Measurements from ENCODE around the gene ASTL. TPM values are rescaled to one million over a fixed set of nuclear protein-coding genes. Genes with fewer than 3 reads are reported as not detected.

ASTL gene
- total and polyA plus RNA-seq, 9 of the 15 experiments (the other 6 are each of a cell fraction or from before 2014, with no cell fraction given), result not detected

- in situ Hi-C loops (cut with MboI), result loop anchor here (10.0 kb wide), 1 partner anchor 69 kb away; no protein-coding TSS in a partner anchor
- H3K27me3 ChIP-seq (ENCODE audit: control insufficient read depth in 2 of 2, insufficient read depth in 2 of 2, low read length in 2 of 2), result peaks cover 4 to 42% of the 10 kb centered on the region in 2 experiments; a peak in 3 of 5 replicates
- no peak for FAIRE-seq
- no peak for TF ChIP-seq BDP1 (IDR thresholded peaks at IDR 0.05; ENCODE audit: insufficient read depth, insufficient read length)
- TF ChIP-seq CBX1 (IDR thresholded peaks at IDR 0.05; ENCODE audit: low read depth), result no peak
- no peak for TF ChIP-seq ATF1 (CRISPR knock-in tag; IDR thresholded peaks at IDR 0.05)
- no peak for TF ChIP-seq ATF1 (tag; IDR thresholded peaks at IDR 0.05)
- no peak for TF ChIP-seq CSDE1 (IDR thresholded peaks at IDR 0.05)
- TF ChIP-seq ETV5 (CRISPR knock-in tag; IDR thresholded peaks at IDR 0.05; ENCODE audit: low read depth), result no peak
- no peaks in the 10 kb centered on the region for H3K9me1 ChIP-seq (ENCODE audit: control insufficient read depth, insufficient read depth, low read length)
- H2AFZ ChIP-seq (ENCODE audit: low read depth, low read length), result no peak overlapping the region
- POLR2A ChIA-PET, result no interaction called here
- no peak overlapping the region for H3K27ac ChIP-seq (ENCODE audit: extremely low read depth, low read depth, low read length)
- H3K4me1 ChIP-seq (replicated peaks in 1 of 2; ENCODE audit: control insufficient read depth in 2 of 2, insufficient read depth in 2 of 2, low read length in 2 of 2), result no peaks in the 10 kb centered on the region
- intact Hi-C loops (cut with micrococcal nuclease), result no loop called here
- no peak overlapping the region for H3K9ac ChIP-seq (ENCODE audit: insufficient read depth in 1 of 2, low read depth in 2 of 2, low read length in 2 of 2)
- no peak overlapping the region for H3K4me2 ChIP-seq (ENCODE audit: insufficient read depth, low read length)
- no peak; the same call in 2 of the 3 replicates for ATAC-seq
- 3% methylated on average over 6 of the region's 6 CpGs for WGBS (ENCODE audit: insufficient coverage, low coverage, missing lambda C conversion rate)
- H3K36me3 ChIP-seq (ENCODE audit: control insufficient read depth, insufficient read depth, low read length), result no peaks in the 10 kb centered on the region
- CTCF ChIA-PET (ENCODE audit: low intra/inter-chr PET ratio), result no interaction called here
- H3K9me3 ChIP-seq (replicated peaks; ENCODE audit: control insufficient read depth, insufficient read depth, low read depth, low read length), result no peaks in the 10 kb centered on the region
- BruUV-seq (replicated peaks), result no TSS peak
- no peak overlapping the region for H3K4me3 ChIP-seq
- no peaks in the 10 kb centered on the region for H3K79me2 ChIP-seq (ENCODE audit: control insufficient read depth, insufficient read depth, low read length)
- no peaks in the 10 kb centered on the region for H4K20me1 ChIP-seq (replicated peaks; ENCODE audit: control insufficient read depth, insufficient read depth, low read length)
- no peak for DNase-seq (ENCODE audit: extremely low read depth in 1 of 4, low spot score in 3 of 4)
These were observed 64.1 kb downstream of the ASTL start for GRCh38 chr2:96074156-96074555.

- Histone ChIP-seq H3K4me3 (no peak overlapping the region), H3K36me3 (ENCODE audit: control insufficient read depth, insufficient read depth, low read length) (no peaks in the 10 kb centered on the region), H3K27me3 (ENCODE audit: control insufficient read depth in 2 of 2, insufficient read depth in 2 of 2, low read length in 2 of 2) (peaks cover 4 to 42% of the 10 kb centered on the region in 2 experiments; a peak in 3 of 5 replicates), H3K9me3 (replicated peaks; ENCODE audit: control insufficient read depth, insufficient read depth, low read depth, low read length) (no peaks in the 10 kb centered on the region), H3K4me2 (ENCODE audit: insufficient read depth, low read length) (no peak overlapping the region), H3K9ac (ENCODE audit: insufficient read depth in 1 of 2, low read depth in 2 of 2, low read length in 2 of 2) (no peak overlapping the region), H3K4me1 (replicated peaks in 1 of 2; ENCODE audit: control insufficient read depth in 2 of 2, insufficient read depth in 2 of 2, low read length in 2 of 2) (no peaks in the 10 kb centered on the region), H4K20me1 (replicated peaks; ENCODE audit: control insufficient read depth, insufficient read depth, low read length) (no peaks in the 10 kb centered on the region), H3K9me1 (ENCODE audit: control insufficient read depth, insufficient read depth, low read length) (no peaks in the 10 kb centered on the region), H3K27ac (ENCODE audit: extremely low read depth, low read depth, low read length) (no peak overlapping the region), H3K79me2 (ENCODE audit: control insufficient read depth, insufficient read depth, low read length) (no peaks in the 10 kb centered on the region), H2AFZ (ENCODE audit: low read depth, low read length) (no peak overlapping the region)
- POLR2A ChIA-PET, result interaction anchor here (0.7 kb wide), 1 partner anchor 122 kb away, joined by 3 read pairs; no protein-coding TSS in a partner anchor
- CTCF ChIA-PET (ENCODE audit: low intra/inter-chr PET ratio), result no interaction called here
- ATAC-seq (no peak), DNase-seq (ENCODE audit: extremely low read depth in 1 of 4, low spot score in 3 of 4) (no peak), FAIRE-seq (no peak)
- intact Hi-C loops (cut with micrococcal nuclease) (no loop called here), in situ Hi-C loops (cut with MboI) (loop anchor here (10.0 kb wide), 1 partner anchor 68 kb away; no protein-coding TSS in a partner anchor)
- TF ChIP-seq SAP30 (IDR thresholded peaks at IDR 0.05; ENCODE audit: borderline replicate concordance, insufficient read depth, low read depth, low read length, poor library complexity, severe bottlenecking) (no peak), TRIM28 (IDR thresholded peaks at IDR 0.05) (no peak), ZNF764 (CRISPR knock-in tag; IDR thresholded peaks at IDR 0.05; ENCODE audit: low read depth) (no peak), BCLAF1 (IDR thresholded peaks at IDR 0.05; ENCODE audit: borderline replicate concordance in 1 of 2, control insufficient read depth in 1 of 2, low read depth in 2 of 2, low read length in 1 of 2) (no peak), MYNN (IDR thresholded peaks at IDR 0.05) (no peak), MYNN (CRISPR knock-in tag; IDR thresholded peaks at IDR 0.05) (no peak)
- BruUV-seq (replicated peaks), result no TSS peak
- WGBS (ENCODE audit: insufficient coverage, low coverage, missing lambda C conversion rate), result 0% methylated on average over 6 of the region's 7 CpGs
These were observed 65.0 kb downstream of the ASTL start for GRCh38 chr2:96073170-96073775.
